HEK293 (cell line): Measurements from ENCODE around the gene GALNTL6.

ENCODE experiments used
- CTCF ChIA-PET: fragments of 350-600 bp; formaldehyde crosslinking; extraction: SDS; loops from one replicate; lab custom pipeline; 2021; ENCODE audit warnings: antibody characterized with exemption; lab: Yijun Ruan, JAX
- POLR2A ChIA-PET: fragments of 300-600 bp; formaldehyde crosslinking; extraction: SDS; loops from one replicate; lab custom pipeline; 2020; ENCODE audit warnings: antibody characterized with exemption, inconsistent platforms; lab: Yijun Ruan, JAX
- H3K27ac ChIP-seq: fragments of 200-500 bp; sonication (Bioruptor generic); 2 replicates; pipeline ENCODE4 v1.5.1; 2014; ENCODE audit warnings: low read depth, low read length, control low read depth, inconsistent platforms; ENCODE audit errors: extremely low read depth
- H3K36me3 ChIP-seq, 2 experiments: fragments of 200-500 bp in 1 of 2; sonication (Bioruptor generic) in 1 of 2; 1 replicate in 1 of 2; 2 replicates in 1 of 2; pipeline ENCODE4 v1.5.1; 2014 to 2017; ENCODE audit warnings: inconsistent platforms in 2 of 2, low read length in 2 of 2; ENCODE audit not compliant: control insufficient read depth in 2 of 2, insufficient read depth in 1 of 2
- H3K4me1 ChIP-seq: fragments of 200-500 bp; sonication (Bioruptor generic); 2 replicates; pipeline ENCODE4 v1.5.1; 2014; ENCODE audit warnings: mild to moderate bottlenecking, low read length, inconsistent platforms; ENCODE audit not compliant: control insufficient read depth, insufficient read depth
- H3K4me3 ChIP-seq: 2 replicates; pipeline ENCODE4 v1.5.1; 2011; ENCODE audit warnings: low read depth, mild to moderate bottlenecking, control low read depth, low read length, moderate library complexity
- H3K9me3 ChIP-seq: fragments of 200-500 bp; sonication (Bioruptor generic); 2 replicates; pipeline ENCODE4 v1.5.1; 2014; ENCODE audit warnings: low read depth, low read length, inconsistent platforms; ENCODE audit not compliant: control insufficient read depth, insufficient read depth
- EGR2 ChIP-seq: fragments of 450-650 bp; formaldehyde crosslinking; IDR thresholded peaks from 2 replicates; pipeline ENCODE4 v1.5.1; 2016; ENCODE audit warnings: low read depth, missing biosample characterization, missing genetic modification characterization
- KLF17 ChIP-seq: fragments of 450-650 bp; formaldehyde crosslinking; IDR thresholded peaks from 2 replicates; pipeline ENCODE4 v1.5.1; 2016; ENCODE audit warnings: missing biosample characterization, missing genetic modification characterization
- KLF7 ChIP-seq: fragments of 450-650 bp; formaldehyde crosslinking; IDR thresholded peaks from 2 replicates; pipeline ENCODE4 v1.5.1; 2016; ENCODE audit warnings: missing biosample characterization, missing genetic modification characterization, borderline replicate concordance
- WT1 ChIP-seq: fragments of 450-650 bp; formaldehyde crosslinking; IDR thresholded peaks from 2 replicates; pipeline ENCODE4 v1.5.1; 2016; ENCODE audit warnings: missing biosample characterization, missing genetic modification characterization
- ZBTB17 ChIP-seq: fragments of 450-650 bp; formaldehyde crosslinking; IDR thresholded peaks from 2 replicates; pipeline ENCODE4 v1.5.1; 2016; ENCODE audit warnings: missing biosample characterization, missing genetic modification characterization
- ZBTB20 ChIP-seq: fragments of 450-650 bp; formaldehyde crosslinking; IDR thresholded peaks from 2 replicates; pipeline ENCODE4 v1.5.1; 2016; ENCODE audit warnings: missing biosample characterization, missing genetic modification characterization
- ZIC2 ChIP-seq: fragments of 450-650 bp; formaldehyde crosslinking; IDR thresholded peaks from 2 replicates; pipeline ENCODE4 v1.5.1; 2016; ENCODE audit warnings: missing biosample characterization, missing genetic modification characterization
- ZNF26 ChIP-seq: fragments of 450-650 bp; formaldehyde crosslinking; IDR thresholded peaks from 2 replicates; pipeline ENCODE4 v1.5.1; 2016; ENCODE audit warnings: missing biosample characterization, missing genetic modification characterization
- ZNF274 ChIP-seq, 2 experiments: fragments of 200-500 bp in 1 of 2; fragments of 450-650 bp in 1 of 2; sonication (Bioruptor generic) in 1 of 2; formaldehyde crosslinking in 1 of 2; IDR thresholded peaks; 2 replicates each; pipeline versions ENCODE4 v1.5.1 to v1.6.1; 2014 to 2016; ENCODE audit warnings: borderline replicate concordance in 1 of 2, inconsistent platforms in 1 of 2, low read length in 1 of 2, missing biosample characterization in 1 of 2, missing genetic modification characterization in 1 of 2
- ZNF341 ChIP-seq: fragments of 450-650 bp; formaldehyde crosslinking; IDR thresholded peaks from 2 replicates; pipeline ENCODE4; 2016; ENCODE audit warnings: low read depth, missing biosample characterization, missing genetic modification characterization
- ZNF350 ChIP-seq: fragments of 450-650 bp; formaldehyde crosslinking; IDR thresholded peaks from 2 replicates; pipeline ENCODE4 v1.5.0; 2017; ENCODE audit warnings: missing biosample characterization, mild to moderate bottlenecking, missing genetic modification characterization
- ZNF394 ChIP-seq: fragments of 450-650 bp; formaldehyde crosslinking; IDR thresholded peaks from 2 replicates; pipeline ENCODE4 v1.5.1; 2016; ENCODE audit warnings: missing biosample characterization, missing genetic modification characterization, mild to moderate bottlenecking, moderate library complexity, borderline replicate concordance
- ZNF510 ChIP-seq: fragments of 450-650 bp; formaldehyde crosslinking; IDR thresholded peaks from 2 replicates; pipeline ENCODE4 v1.5.1; 2018; ENCODE audit warnings: mild to moderate bottlenecking, missing genetic modification characterization, missing biosample characterization; ENCODE audit not compliant: insufficient replicate concordance
- ZNF654 ChIP-seq: fragments of 450-650 bp; formaldehyde crosslinking; IDR thresholded peaks from 2 replicates; pipeline ENCODE4 v1.5.1; 2016; ENCODE audit warnings: low read depth, missing biosample characterization, missing genetic modification characterization
- ZNF658 ChIP-seq: fragments of 450-650 bp; formaldehyde crosslinking; IDR thresholded peaks from 2 replicates; pipeline ENCODE4; 2016; ENCODE audit warnings: missing biosample characterization, missing genetic modification characterization
- ZNF830 ChIP-seq: fragments of 450-650 bp; IDR thresholded peaks from 2 replicates; pipeline ENCODE4 v1.5.0; 2018; ENCODE audit warnings: missing biosample characterization, missing genetic modification characterization, low read depth, mild to moderate bottlenecking, moderate library complexity
- ZSCAN23 ChIP-seq: fragments of 450-650 bp; formaldehyde crosslinking; IDR thresholded peaks from 2 replicates; pipeline ENCODE4 v1.5.1; 2016; ENCODE audit warnings: missing biosample characterization, missing genetic modification characterization
- TF ChIP-seq, protein P1 (sequence below): fragments of 450-650 bp; formaldehyde crosslinking; IDR thresholded peaks from 2 replicates; pipeline ENCODE4 v1.5.1; 2017; ENCODE audit warnings: missing biosample characterization, missing genetic modification characterization
- TF ChIP-seq, protein P2 (sequence below): fragments of 450-650 bp; formaldehyde crosslinking; IDR thresholded peaks from 2 replicates; pipeline ENCODE4 v1.5.1; 2016; ENCODE audit warnings: missing biosample characterization, missing genetic modification characterization
- TF ChIP-seq, protein P3 (sequence below): fragments of 450-650 bp; formaldehyde crosslinking; IDR thresholded peaks from 2 replicates; pipeline ENCODE4 v1.5.1; 2016; ENCODE audit warnings: missing biosample characterization, missing genetic modification characterization

Gene GALNTL6

GRCh38 chr4:173014113-173014558 is 1200.9 kb downstream of the GALNTL6 start:
- H3K36me3 ChIP-seq = no peaks in the 10 kb centered on the region
- H3K27ac ChIP-seq = no peak overlapping the region
- TF ChIP-seq ZNF654 = peak; percentile 7; the same call in 1 of the 2 replicates
- TF ChIP-seq ZBTB20 (tag by site-specific recombination) = peak; percentile 29; the same call in 1 of the 2 replicates
- TF ChIP-seq, protein P1, sequence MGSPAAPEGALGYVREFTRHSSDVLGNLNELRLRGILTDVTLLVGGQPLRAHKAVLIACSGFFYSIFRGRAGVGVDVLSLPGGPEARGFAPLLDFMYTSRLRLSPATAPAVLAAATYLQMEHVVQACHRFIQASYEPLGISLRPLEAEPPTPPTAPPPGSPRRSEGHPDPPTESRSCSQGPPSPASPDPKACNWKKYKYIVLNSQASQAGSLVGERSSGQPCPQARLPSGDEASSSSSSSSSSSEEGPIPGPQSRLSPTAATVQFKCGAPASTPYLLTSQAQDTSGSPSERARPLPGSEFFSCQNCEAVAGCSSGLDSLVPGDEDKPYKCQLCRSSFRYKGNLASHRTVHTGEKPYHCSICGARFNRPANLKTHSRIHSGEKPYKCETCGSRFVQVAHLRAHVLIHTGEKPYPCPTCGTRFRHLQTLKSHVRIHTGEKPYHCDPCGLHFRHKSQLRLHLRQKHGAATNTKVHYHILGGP (tag by site-specific recombination) = no peak
- peak; percentile 55 for TF ChIP-seq ZNF341 (tag by site-specific recombination)
- TF ChIP-seq WT1 (tag by site-specific recombination) = no peak
- TF ChIP-seq, protein P2, sequence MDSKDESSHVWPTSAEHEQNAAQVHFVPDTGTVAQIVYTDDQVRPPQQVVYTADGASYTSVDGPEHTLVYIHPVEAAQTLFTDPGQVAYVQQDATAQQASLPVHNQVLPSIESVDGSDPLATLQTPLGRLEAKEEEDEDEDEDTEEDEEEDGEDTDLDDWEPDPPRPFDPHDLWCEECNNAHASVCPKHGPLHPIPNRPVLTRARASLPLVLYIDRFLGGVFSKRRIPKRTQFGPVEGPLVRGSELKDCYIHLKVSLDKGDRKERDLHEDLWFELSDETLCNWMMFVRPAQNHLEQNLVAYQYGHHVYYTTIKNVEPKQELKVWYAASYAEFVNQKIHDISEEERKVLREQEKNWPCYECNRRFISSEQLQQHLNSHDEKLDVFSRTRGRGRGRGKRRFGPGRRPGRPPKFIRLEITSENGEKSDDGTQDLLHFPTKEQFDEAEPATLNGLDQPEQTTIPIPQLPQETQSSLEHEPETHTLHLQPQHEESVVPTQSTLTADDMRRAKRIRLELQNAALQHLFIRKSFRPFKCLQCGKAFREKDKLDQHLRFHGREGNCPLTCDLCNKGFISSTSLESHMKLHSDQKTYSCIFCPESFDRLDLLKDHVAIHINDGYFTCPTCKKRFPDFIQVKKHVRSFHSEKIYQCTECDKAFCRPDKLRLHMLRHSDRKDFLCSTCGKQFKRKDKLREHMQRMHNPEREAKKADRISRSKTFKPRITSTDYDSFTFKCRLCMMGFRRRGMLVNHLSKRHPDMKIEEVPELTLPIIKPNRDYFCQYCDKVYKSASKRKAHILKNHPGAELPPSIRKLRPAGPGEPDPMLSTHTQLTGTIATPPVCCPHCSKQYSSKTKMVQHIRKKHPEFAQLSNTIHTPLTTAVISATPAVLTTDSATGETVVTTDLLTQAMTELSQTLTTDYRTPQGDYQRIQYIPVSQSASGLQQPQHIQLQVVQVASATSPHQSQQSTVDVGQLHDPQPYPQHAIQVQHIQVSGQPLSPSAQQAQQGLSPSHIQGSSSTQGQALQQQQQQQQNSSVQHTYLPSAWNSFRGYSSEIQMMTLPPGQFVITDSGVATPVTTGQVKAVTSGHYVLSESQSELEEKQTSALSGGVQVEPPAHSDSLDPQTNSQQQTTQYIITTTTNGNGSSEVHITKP (tag by site-specific recombination) = peak; percentile 70
- TF ChIP-seq ZIC2 = peak; percentile 79
- TF ChIP-seq ZNF510 (tag by site-specific recombination) = no peak
- no peak for TF ChIP-seq ZSCAN23 (tag by site-specific recombination)
- TF ChIP-seq ZNF274 (IDR thresholded peaks at IDR 0.05; ENCODE audit: low read length) = no peak
- no peak for TF ChIP-seq ZNF274 (tag by site-specific recombination; IDR thresholded peaks at IDR 0.05; ENCODE audit: borderline replicate concordance)
- ChIA-PET CTCF (interaction anchor here (0.5 to 3.3 kb wide), 42 partner anchors 9 to 1271 kb away, joined by 3 to 39 read pairs (median 4); partner anchors contain the start of gene GALNT7), POLR2A (interaction anchor here (1.2 kb wide), 1 partner anchor 320 kb away, joined by 3 read pairs; the partner anchor contains the start of gene HMGB2)
- no peak overlapping the region for H3K4me3 ChIP-seq
- no peaks in the 10 kb centered on the region for H3K9me3 ChIP-seq
- H3K4me1 ChIP-seq = no peaks in the 10 kb centered on the region

- POLR2A ChIA-PET = interaction anchor here (1.2 kb wide), 1 partner anchor 320 kb away, joined by 3 read pairs; the partner anchor contains the start of gene HMGB2
- Histone ChIP-seq H3K9me3 (no peaks in the 10 kb centered on the region), H3K4me1 (no peaks in the 10 kb centered on the region), H3K36me3 (no peaks in the 10 kb centered on the region), H3K4me3 (no peak overlapping the region), H3K27ac (no peak overlapping the region)
- TF ChIP-seq, protein P3, sequence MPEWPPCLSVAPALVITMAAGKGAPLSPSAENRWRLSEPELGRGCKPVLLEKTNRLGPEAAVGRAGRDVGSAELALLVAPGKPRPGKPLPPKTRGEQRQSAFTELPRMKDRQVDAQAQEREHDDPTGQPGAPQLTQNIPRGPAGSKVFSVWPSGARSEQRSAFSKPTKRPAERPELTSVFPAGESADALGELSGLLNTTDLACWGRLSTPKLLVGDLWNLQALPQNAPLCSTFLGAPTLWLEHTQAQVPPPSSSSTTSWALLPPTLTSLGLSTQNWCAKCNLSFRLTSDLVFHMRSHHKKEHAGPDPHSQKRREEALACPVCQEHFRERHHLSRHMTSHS (tag by site-specific recombination) = no peak
- TF ChIP-seq ZNF830 (tag by site-specific recombination) (no peak), ZIC2 (0 out of 2 replicates have a peak, but pooled peaks have one; percentile 6), ZNF350 (no peak), ZBTB17 (tag by site-specific recombination) (no peak)
- CTCF ChIA-PET = interaction anchor here (1.3 to 2.1 kb wide), 2 partner anchors 77 to 156 kb away, joined by 4 to 6 read pairs; no protein-coding TSS in a partner anchor
Measured at GRCh38 chr4:173014836-173015235, 1201.6 kb downstream of the GALNTL6 start.

- Histone ChIP-seq H3K4me1 (no peaks in the 10 kb centered on the region), H3K9me3 (no peaks in the 10 kb centered on the region), H3K27ac (no peak overlapping the region), H3K36me3 (no peaks in the 10 kb centered on the region), H3K4me3 (no peak overlapping the region)
- CTCF ChIA-PET = interaction anchor here (0.6 to 1.0 kb wide), 2 partner anchors 240 to 402 kb away, joined by 4 read pairs; no protein-coding TSS in a partner anchor
- POLR2A ChIA-PET = no interaction called here
- no peak for TF ChIP-seq ZNF394 (tag by site-specific recombination)
- TF ChIP-seq EGR2 = no peak
- no peak for TF ChIP-seq KLF7 (tag by site-specific recombination)
- no peak for TF ChIP-seq ZNF658 (tag by site-specific recombination)
- TF ChIP-seq KLF17 (tag by site-specific recombination) = no peak
- no peak for TF ChIP-seq ZNF26 (tag by site-specific recombination)
- TF ChIP-seq WT1 (tag by site-specific recombination) = no peak
Measured at GRCh38 chr4:173017802-173018201, 1204.6 kb downstream of the GALNTL6 start.
